Measurements from ENCODE around the gene MKNK1. TPM values are rescaled to one million over a fixed set of nuclear protein-coding genes. Genes with fewer than 3 reads are reported as not detected.

MKNK1 gene
- total and polyA plus RNA-seq, 2 donors (not counting 1 experiment from before 2014, with no cell fraction given), result 51.0 to 73.0 TPM

GRCh38 chr1:46612937-46613660 lies 9.0 kb upstream of the MKNK1 start:
- peaks cover 51% of the 10 kb centered on the region for H4K20me1 ChIP-seq (ENCODE audit: control insufficient read depth, insufficient read depth, low read length, poor library complexity, severe bottlenecking)
- WGBS (ENCODE audit: insufficient coverage), result 98% methylated on average over 38 of the region's 38 CpGs
- POLR2A ChIA-PET, result interaction anchor here (2.3 kb wide), 1 partner anchor 9 kb away, joined by 6 read pairs; the partner anchor contains the start of gene MKNK1

More at GRCh38 chr1:46612937-46613660, 9.0 kb upstream of the MKNK1 start:
- Mint-ChIP-seq H3K27me3 (no peaks in the 10 kb centered on the region), H3K4me1 (peaks cover 52% of the 10 kb centered on the region), H3K27ac (no peak overlapping the region), H3K9me3 (ENCODE audit: insufficient read depth) (no peaks in the 10 kb centered on the region), H3K4me3 (peak overlapping the region; percentile 45)
- no peak overlapping the region for H3K4me3 ChIP-seq (ENCODE audit: control extremely low read depth in 1 of 5, extremely low read depth in 1 of 5, insufficient read depth in 1 of 5, low read depth in 2 of 5, low read length in 4 of 5)
- H3K4me1 ChIP-seq (ENCODE audit: control insufficient read depth in 2 of 2, insufficient read depth in 2 of 2, low read length in 2 of 2), result peaks cover 41 to 57% of the 10 kb centered on the region in 2 donors
- DNase-seq (no peak), ATAC-seq (ENCODE audit: low read depth) (no peak)
- peaks cover 44% of the 10 kb centered on the region for H3K79me2 ChIP-seq (ENCODE audit: control insufficient read depth, insufficient read depth, low read length)
- no peak overlapping the region for H3K27ac ChIP-seq (ENCODE audit: low read length in 2 of 2)
- peaks cover 6 to 36% of the 10 kb centered on the region in 2 experiments for H3K36me3 ChIP-seq (replicated peaks in 1 of 2; ENCODE audit: control extremely low read depth in 1 of 2, control insufficient read depth in 1 of 2, extremely low read depth in 1 of 2, insufficient read depth in 2 of 2, low read length in 1 of 2)
- H3K9me3 ChIP-seq (ENCODE audit: control extremely low read depth in 1 of 3, control insufficient read depth in 2 of 3, insufficient read depth in 1 of 3, low read length in 2 of 3), result no peaks in the 10 kb centered on the region
- H3K4me2 ChIP-seq (replicated peaks; ENCODE audit: low read depth, low read length, poor library complexity, severe bottlenecking), result peak overlapping the region; percentile 50
- TF ChIP-seq EZH2 (IDR thresholded peaks at IDR 0.05; ENCODE audit: borderline replicate concordance, insufficient read depth, low read depth, low read length, poor library complexity, severe bottlenecking) (no peak), CTCF (IDR thresholded peaks at IDR 0.05) (no peak)
- H2AFZ ChIP-seq (ENCODE audit: insufficient read depth, low read depth, low read length, poor library complexity, severe bottlenecking), result no peak overlapping the region
- H3K27me3 ChIP-seq (replicated peaks in 1 of 4; ENCODE audit: control extremely low read depth in 1 of 4, control insufficient read depth in 3 of 4, insufficient read depth in 4 of 4, low read length in 3 of 4), result no peaks in the 10 kb centered on the region
- intact Hi-C loops (cut with micrococcal nuclease), result no loop called here
- no peak overlapping the region for H3K9ac ChIP-seq (ENCODE audit: low read length)
- CTCF ChIA-PET, result interaction anchor here (5.9 kb wide), 1 partner anchor 8 kb away, joined by 40 read pairs; the partner anchor contains the start of gene MKNK1
